Prostate gland (tissue), 2 donors: ENCODE measurements around the gene CYP2A6. TPM values are rescaled to one million over a fixed set of nuclear protein-coding genes. Genes with fewer than 3 reads are reported as not detected.
A peak's percentile ranks its signal among the peaks of the same experiment; 100 is the strongest.
"Not testable (repeated sequence)": the region's sequence is repeated elsewhere in the genome, so short reads cannot be mapped to it uniquely, and the experiment has no call there.

Experiments used
- DNase-seq: peaks from one replicate; pipeline ENCODE4 v3.0.0-alpha.2; 2019; ENCODE audit warnings: low spot score
- H3K27ac ChIP-seq, 2 donors: fragments of 200-600 bp; sonication (generic); 2 replicates each; pipeline ENCODE4 v1.5.1; 2017 to 2019
- H3K27me3 ChIP-seq: fragments of 200-600 bp; sonication (generic); replicated peaks from 2 replicates; pipeline ENCODE4 v1.5.1; 2019; ENCODE audit not compliant: insufficient read depth
- H3K36me3 ChIP-seq, 2 donors: fragments of 200-600 bp; sonication (generic); 1 replicate in 1 of 2; 2 replicates in 1 of 2; pipeline versions ENCODE4 v1.5.1 to v1.8.1; 2017 to 2019
- H3K4me1 ChIP-seq: fragments of 200-600 bp; sonication (generic); replicated peaks from 2 replicates; pipeline ENCODE4 v1.5.1; 2019
- H3K4me3 ChIP-seq, 2 donors: fragments of 200-600 bp; sonication (generic); 2 replicates each; pipeline ENCODE4 v1.5.1; 2017 to 2019
- H3K9me3 ChIP-seq: fragments of 200-600 bp; sonication (generic); 2 replicates; pipeline ENCODE4 v1.5.1; 2017
- CTCF ChIP-seq, 4 experiments: fragments of 200-600 bp in 2 of 4; fragments of 450-650 bp in 2 of 4; sonication (generic) in 2 of 4; IDR thresholded peaks; 1 replicate in 3 of 4; 2 replicates in 1 of 4; pipeline ENCODE4 v1.5.1; 2016 to 2019; ENCODE audit warnings: antibody characterized with exemption in 4 of 4, mild to moderate bottlenecking in 2 of 4, moderate library complexity in 2 of 4
- POLR2A ChIP-seq: fragments of 450-650 bp; IDR thresholded peaks from one replicate; pipeline ENCODE4 v1.6.1; 2016; ENCODE audit warnings: antibody characterized with exemption, mild to moderate bottlenecking
- POLR2AphosphoS5 ChIP-seq: sonication (generic); formaldehyde crosslinking; IDR thresholded peaks from one replicate; pipeline ENCODE4 v1.6.1; 2017; ENCODE audit warnings: antibody characterized with exemption
- WGBS: methylation state at CpG from one replicate; pipeline ENCODE4 v1.1.5; 2018; 5-methylcytosine and 5-hydroxymethylcytosine counted together
- intact Hi-C: fragments of 100-400 bp; cut with DNase I; formaldehyde crosslinking; loops from one replicate; pipeline ENCODE4 v1.14.2; 2022
- total RNA-seq, 2 donors: library from RNA; depleted of rRNA; stranded (reverse); fragments of >200 nt; gene quantifications; one replicate each; pipeline ENCODE4 v1.1.0, GENCODE V29; 2016

Gene CYP2A6
- total RNA-seq, 2 donors from 2014 or later, result 1.1 TPM; not detected in 1

DNA sequence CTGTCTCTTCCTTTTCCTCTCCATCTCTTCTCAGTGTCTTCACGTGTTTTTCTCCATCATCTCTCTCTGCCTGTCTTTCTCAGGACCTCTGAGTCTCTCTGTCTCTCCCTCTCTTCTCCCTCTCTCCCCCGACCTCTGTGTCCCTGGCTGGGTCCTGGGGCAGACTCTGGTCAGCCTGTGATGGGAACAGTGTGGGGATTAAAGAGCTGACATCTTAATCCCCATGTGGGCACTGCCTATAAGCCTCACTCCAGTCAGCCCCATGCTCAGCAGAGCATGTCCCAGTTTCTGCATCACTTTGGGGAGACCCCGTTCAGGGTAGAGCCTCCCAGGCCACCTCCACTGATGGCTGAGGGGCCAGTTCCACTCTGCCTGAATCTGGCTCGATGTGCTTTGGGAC is 35.0 kb downstream of the CYP2A6 start:
- WGBS, result 81% methylated on average over 4 of the region's 4 CpGs
- Histone ChIP-seq H3K4me3 (no peak overlapping the region), H3K36me3 (no peaks in the 10 kb centered on the region), H3K9me3 (no peaks in the 10 kb centered on the region), H3K27ac (no peak overlapping the region), H3K27me3 (no peaks in the 10 kb centered on the region), H3K4me1 (peaks cover 7% of the 10 kb centered on the region)
- no peak for DNase-seq
- no peak for TF ChIP-seq POLR2A
- no peak for TF ChIP-seq POLR2AphosphoS5
- TF ChIP-seq CTCF (IDR thresholded peaks at IDR 0.05), result no peak
- intact Hi-C loops, result no loop called here

GRCh38 chr19:40813182-40813581 is 37.1 kb downstream of the CYP2A6 start:
- Histone ChIP-seq H3K4me1 (peaks cover 4% of the 10 kb centered on the region), H3K36me3 (no peaks in the 10 kb centered on the region), H3K27me3 (no peaks in the 10 kb centered on the region), H3K9me3 (no peaks in the 10 kb centered on the region), H3K27ac (peak overlapping the region; percentile 56 to 57), H3K4me3 (no peak overlapping the region)
- intact Hi-C loops, result no loop called here
- DNase-seq, result peak; percentile 53
- 9% methylated on average over 4 of the region's 4 CpGs for WGBS
- TF ChIP-seq POLR2A, result no peak
- no peak for TF ChIP-seq CTCF (IDR thresholded peaks at IDR 0.05)
- TF ChIP-seq POLR2AphosphoS5, result no peak

DNA sequence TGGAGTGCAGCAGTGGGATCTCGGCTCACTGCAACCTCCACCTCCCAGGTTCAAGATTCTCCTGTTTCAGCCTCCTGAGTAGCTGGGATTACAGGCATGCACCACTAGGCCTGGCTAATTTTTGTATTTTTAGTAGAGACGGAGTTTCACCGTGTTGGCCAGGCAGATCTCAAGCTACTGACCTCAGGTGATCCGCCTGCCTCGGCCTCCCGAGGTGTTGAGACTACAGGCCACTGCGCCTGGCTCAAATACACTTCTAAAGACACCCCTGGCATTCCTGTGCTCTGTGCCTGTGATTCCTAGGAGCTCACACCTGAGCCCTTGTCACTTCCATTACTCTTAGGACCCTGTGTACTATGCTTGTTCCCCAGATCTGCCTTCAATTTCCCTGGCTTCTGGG is 37.7 kb downstream of the CYP2A6 start:
- peak overlapping the region; percentile 56 to 57 for H3K27ac ChIP-seq
- H3K36me3 ChIP-seq, H3K4me3 ChIP-seq, H3K9me3 ChIP-seq, H3K4me1 ChIP-seq, DNase-seq, intact Hi-C loops, H3K27me3 ChIP-seq: not testable (repeated sequence)
- WGBS, result 76% methylated on average over 7 of the region's 7 CpGs

DNA sequence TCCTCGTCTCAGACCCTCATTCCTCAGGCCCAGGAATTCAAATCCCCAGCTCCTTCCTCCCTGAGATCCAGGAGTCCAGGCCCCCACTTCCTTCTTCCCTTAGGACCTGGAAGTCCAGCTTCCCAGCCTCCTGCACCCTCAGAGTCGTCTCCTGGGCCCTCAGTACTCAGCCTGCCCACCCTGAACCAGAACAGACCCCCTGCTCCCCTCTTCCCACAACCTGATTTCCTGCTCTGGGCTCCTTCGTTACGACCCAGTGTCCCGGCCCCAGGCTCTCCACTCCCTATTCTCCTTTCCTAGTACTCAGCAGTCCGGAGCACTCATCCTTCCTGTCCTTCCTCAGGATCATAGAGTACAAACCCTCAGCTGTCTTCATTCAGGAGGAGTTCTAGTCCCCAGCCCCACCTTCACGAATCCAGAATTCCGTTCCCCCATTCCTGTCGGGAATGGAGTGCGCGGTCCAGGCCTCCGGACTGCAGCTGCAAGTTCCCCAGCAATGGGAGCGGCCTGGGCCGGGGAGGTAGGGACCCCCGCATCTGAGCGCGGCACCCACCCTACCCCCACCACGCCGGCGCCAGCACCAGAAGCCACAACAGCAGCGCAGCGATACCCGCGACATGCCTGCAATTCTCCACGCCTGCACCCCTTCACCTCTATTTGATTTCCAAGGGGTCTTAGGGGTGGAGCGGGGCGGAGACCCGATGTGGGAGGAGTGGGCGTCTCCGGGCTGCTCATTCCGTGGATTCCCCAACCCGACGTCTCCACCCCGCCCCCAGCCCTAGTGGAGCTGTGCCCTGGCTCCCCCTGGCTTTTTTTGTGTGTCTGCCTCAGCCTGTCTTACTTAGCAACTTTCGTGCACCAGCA is 38.5 kb downstream of the CYP2A6 start:
- H3K4me1 ChIP-seq, result peaks cover 11% of the 10 kb centered on the region
- DNase-seq, result no peak
- H3K36me3 ChIP-seq, result no peaks in the 10 kb centered on the region
- TF ChIP-seq POLR2A, result no peak
- TF ChIP-seq CTCF (IDR thresholded peaks at IDR 0.05), result no peak
- TF ChIP-seq POLR2AphosphoS5, result no peak
- H3K4me3 ChIP-seq, result peak overlapping the region in 1 of 2 donors; percentile 29
- intact Hi-C loops, result no loop called here
- peak overlapping the region; percentile 53 to 55 for H3K27ac ChIP-seq
- WGBS, result 23% methylated on average over 35 of the region's 35 CpGs
- H3K27me3 ChIP-seq, result no peaks in the 10 kb centered on the region
- no peaks in the 10 kb centered on the region for H3K9me3 ChIP-seq

DNA sequence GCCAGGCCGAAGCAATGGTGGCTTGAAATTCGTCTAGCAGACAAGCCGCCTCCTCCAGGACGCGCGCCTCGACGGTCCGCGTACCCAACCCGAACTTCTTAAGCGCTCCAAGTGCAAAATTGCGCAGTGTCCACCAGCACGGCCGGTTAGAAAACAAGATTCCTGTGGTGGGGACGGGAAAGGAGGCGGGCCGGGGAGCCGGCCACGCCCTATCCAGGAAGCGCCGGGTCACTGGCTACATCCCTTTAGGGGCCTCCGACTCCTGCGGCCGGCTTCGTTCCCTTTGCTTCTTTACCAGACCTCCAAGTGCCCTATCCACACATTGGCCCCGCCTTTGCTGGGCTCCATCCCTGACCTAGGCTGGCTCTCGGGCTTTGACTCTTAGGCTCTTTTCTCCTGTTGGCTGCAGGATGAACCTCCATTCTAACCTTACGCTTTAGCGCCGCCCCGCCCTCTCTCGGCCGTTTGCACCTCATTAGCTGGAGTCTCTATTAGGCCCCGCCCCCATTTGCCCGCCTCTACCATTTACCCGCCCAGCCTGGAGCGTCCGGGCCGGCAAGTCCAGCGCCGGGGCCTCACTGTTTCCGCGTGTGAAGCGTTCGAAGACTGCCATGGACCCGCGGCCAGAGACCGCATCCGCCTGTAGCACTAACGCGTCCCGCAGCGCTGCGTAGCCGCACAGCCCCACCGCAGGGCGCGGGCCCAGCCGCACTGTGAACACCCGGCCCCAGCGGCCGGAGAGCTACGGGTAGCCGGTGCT is 39.4 kb downstream of the CYP2A6 start:
- WGBS, result 5% methylated on average over 35 of the region's 65 CpGs
- Histone ChIP-seq H3K4me1 (peaks cover 18% of the 10 kb centered on the region), H3K27ac (peak overlapping the region; percentile 53 to 55), H3K4me3 (peak overlapping the region; percentile 17 to 29)
- peak; percentile 65 for DNase-seq
- intact Hi-C loops, H3K9me3 ChIP-seq, H3K27me3 ChIP-seq, H3K36me3 ChIP-seq: not testable (repeated sequence)
- peak; percentile 25 for TF ChIP-seq POLR2AphosphoS5
- TF ChIP-seq POLR2A, result peak; percentile 47
- TF ChIP-seq CTCF (IDR thresholded peaks at IDR 0.05), result peak in 1 of 4 experiments; percentile 28
